H1 (cell line): ENCODE data around the gene SFMBT2. TPM values are rescaled to one million over a fixed set of nuclear protein-coding genes. Genes with fewer than 3 reads are reported as not detected.

Experiments used
- CTCF ChIA-PET: fragments of 300-600 bp; sonication (Branson Sonifier 250); formaldehyde crosslinking; loops from one replicate; lab custom pipeline; 2021; ENCODE audit not compliant: partially characterized antibody; lab: Charles Lee
- POLR2A ChIA-PET: fragments of 300-600 bp; sonication (Branson Sonifier 250); formaldehyde crosslinking; loops from one replicate; lab custom pipeline; 2021; ENCODE audit warnings: inconsistent platforms; ENCODE audit not compliant: partially characterized antibody; lab: Charles Lee
- DNase-seq, 2 experiments: peaks; one replicate each; pipeline versions ENCODE4 v3.0.0 to v3.0.0-alpha.2; 2010 to 2022; ENCODE audit warnings: low spot score in 2 of 2, low read depth in 1 of 2, mixed read lengths in 1 of 2
- FAIRE-seq: peaks from 2 replicates; lab custom pipeline; 2011; peaks lifted over from hg19 to GRCh38; lab: Jason Lieb, UNC
- H2AFZ ChIP-seq: 2 replicates; pipeline ENCODE4 v1.8.1; 2012; ENCODE audit warnings: low read length, inconsistent platforms
- H2AK5ac ChIP-seq: 2 replicates; pipeline ENCODE4 v1.6.1; 2013; ENCODE audit warnings: low read depth, low read length
- H2BK120ac ChIP-seq: replicated peaks from 2 replicates; pipeline ENCODE3; 2013; ENCODE audit warnings: low read depth, low read length, inconsistent platforms
- H2BK12ac ChIP-seq: 2 replicates; pipeline ENCODE4 v1.6.1; 2013; ENCODE audit warnings: low read depth, low read length
- H2BK15ac ChIP-seq: 2 replicates; pipeline ENCODE4 v1.6.1; 2013; ENCODE audit warnings: low read length
- H2BK20ac ChIP-seq: 2 replicates; pipeline ENCODE4 v1.6.1; 2013; ENCODE audit warnings: low read length
- H2BK5ac ChIP-seq: 2 replicates; pipeline ENCODE4 v1.6.1; 2013; ENCODE audit warnings: low read depth, low read length
- H3K14ac ChIP-seq: 2 replicates; pipeline ENCODE4 v1.6.1; 2013; ENCODE audit warnings: inconsistent platforms; ENCODE audit not compliant: insufficient read length
- H3K18ac ChIP-seq: 2 replicates; pipeline ENCODE4 v1.6.1; 2013; ENCODE audit warnings: low read length; ENCODE audit errors: extremely low read depth
- H3K23ac ChIP-seq: 2 replicates; pipeline ENCODE4 v1.6.1; 2013; ENCODE audit warnings: inconsistent platforms; ENCODE audit not compliant: insufficient read length
- H3K23me2 ChIP-seq: 2 replicates; pipeline ENCODE4 v1.6.1; 2013; ENCODE audit warnings: low read depth, low read length
- H3K27ac ChIP-seq: 2 replicates; pipeline ENCODE4 v1.6.1; 2011; ENCODE audit warnings: low read depth, low read length, inconsistent platforms
- H3K27me3 ChIP-seq, 4 experiments: replicated peaks in 1 of 4; 1 replicate in 1 of 4; 2 replicates in 3 of 4; pipeline versions ENCODE4 v1.6.1 to v1.8.1; 2011 to 2013; ENCODE audit warnings: low read length in 3 of 4, mild to moderate bottlenecking in 3 of 4, inconsistent platforms in 2 of 4, mixed read lengths in 2 of 4, moderate library complexity in 1 of 4; ENCODE audit not compliant: control insufficient read depth in 3 of 4, insufficient read depth in 3 of 4; ENCODE audit errors: extremely low read depth in 1 of 4
- H3K36me3 ChIP-seq, 4 experiments: 2 replicates each; pipeline versions ENCODE4 v1.6.1 to v1.8.1; 2011 to 2013; ENCODE audit warnings: mild to moderate bottlenecking in 4 of 4, low read length in 3 of 4, moderate library complexity in 2 of 4, control low read depth in 1 of 4, inconsistent platforms in 1 of 4; ENCODE audit not compliant: insufficient read depth in 4 of 4, control insufficient read depth in 2 of 4
- H3K4ac ChIP-seq: replicated peaks from 2 replicates; pipeline ENCODE3; 2013; ENCODE audit warnings: low read length, low read depth, mixed read lengths, inconsistent platforms; ENCODE audit not compliant: insufficient read length
- H3K4me1 ChIP-seq, 4 experiments: replicated peaks in 1 of 4; 1 replicate in 1 of 4; 2 replicates in 3 of 4; pipeline versions ENCODE4 v1.6.1 to v1.8.1; 2011 to 2013; ENCODE audit warnings: low read length in 3 of 4, inconsistent platforms in 2 of 4, mixed read lengths in 1 of 4; ENCODE audit not compliant: insufficient read depth in 4 of 4, control insufficient read depth in 3 of 4
- H3K4me2 ChIP-seq, 2 experiments: 2 replicates each; pipeline versions ENCODE4 v1.6.1 to v1.8.1; 2011 to 2013; ENCODE audit warnings: low read depth in 2 of 2, low read length in 2 of 2, control low read depth in 1 of 2, inconsistent platforms in 1 of 2, mild to moderate bottlenecking in 1 of 2; ENCODE audit not compliant: insufficient read depth in 1 of 2
- H3K4me3 ChIP-seq, 4 experiments: fragments of 200-600, 300-600 bp in 1 of 4; sonication (generic), shearing (Covaris generic), sonication (Bioruptor Twin) in 1 of 4; 2 replicates each; pipeline versions ENCODE4 v1.5.1 to v1.8.1; 2011 to 2016; ENCODE audit warnings: low read length in 4 of 4, low read depth in 3 of 4, control low read depth in 2 of 4, inconsistent platforms in 2 of 4, mild to moderate bottlenecking in 2 of 4, mixed read lengths in 1 of 4, moderate library complexity in 1 of 4; ENCODE audit not compliant: insufficient read depth in 2 of 4; ENCODE audit errors: extremely low read depth in 1 of 4
- H3K56ac ChIP-seq: replicated peaks from 2 replicates; pipeline ENCODE3; 2013; ENCODE audit warnings: low read depth, mild to moderate bottlenecking, mixed read lengths, low read length, inconsistent platforms; ENCODE audit not compliant: insufficient read length
- H3K79me1 ChIP-seq: 2 replicates; pipeline ENCODE4 v1.6.1; 2013; ENCODE audit warnings: low read depth, low read length, control low read depth
- H3K79me2 ChIP-seq, 2 experiments: 2 replicates each; pipeline versions ENCODE4 v1.6.1 to v1.8.1; 2012 to 2013; ENCODE audit warnings: low read length in 2 of 2, mild to moderate bottlenecking in 2 of 2, inconsistent platforms in 1 of 2; ENCODE audit not compliant: insufficient read depth in 2 of 2, control insufficient read depth in 1 of 2
- H3K9ac ChIP-seq, 4 experiments: replicated peaks in 1 of 4; 1 replicate in 1 of 4; 2 replicates in 3 of 4; pipeline versions ENCODE4 v1.6.1 to v1.8.1; 2011 to 2013; ENCODE audit warnings: low read depth in 3 of 4, low read length in 3 of 4, control low read depth in 2 of 4, mild to moderate bottlenecking in 2 of 4, moderate library complexity in 2 of 4, inconsistent platforms in 1 of 4; ENCODE audit errors: extremely low read depth in 1 of 4
- H3K9me3 ChIP-seq, 2 experiments: 2 replicates each; pipeline versions ENCODE4 v1.6.1 to v1.8.1; 2012 to 2013; ENCODE audit warnings: mild to moderate bottlenecking in 2 of 2, moderate library complexity in 2 of 2, control low read depth in 1 of 2, inconsistent platforms in 1 of 2, low read depth in 1 of 2, low read length in 1 of 2, mixed read lengths in 1 of 2; ENCODE audit not compliant: insufficient read depth in 2 of 2
- H4K20me1 ChIP-seq, 2 experiments: replicated peaks in 1 of 2; 2 replicates each; pipeline versions ENCODE3 to v1.8.1; 2011 to 2013; ENCODE audit warnings: inconsistent platforms in 2 of 2, low read length in 2 of 2, mild to moderate bottlenecking in 1 of 2; ENCODE audit not compliant: insufficient read depth in 2 of 2, control insufficient read depth in 1 of 2
- H4K5ac ChIP-seq: 2 replicates; pipeline ENCODE4 v1.6.1; 2013; ENCODE audit warnings: low read length, low read depth, mixed read lengths, inconsistent platforms; ENCODE audit not compliant: insufficient read length
- H4K8ac ChIP-seq: 2 replicates; pipeline ENCODE4 v1.8.0; 2013; ENCODE audit warnings: mild to moderate bottlenecking, moderate library complexity, low read length, inconsistent platforms; ENCODE audit not compliant: insufficient read depth; ENCODE audit errors: extremely low read depth
- H4K91ac ChIP-seq: replicated peaks from 2 replicates; pipeline ENCODE3; 2013; ENCODE audit warnings: low read length, mixed read lengths, inconsistent platforms; ENCODE audit not compliant: insufficient read length
- CBX5 ChIP-seq: fragments of 300-800, 300-1000 bp; sonication (generic); IDR thresholded peaks from 2 replicates; pipeline ENCODE4 v1.7.1; 2016; ENCODE audit warnings: antibody characterized with exemption, low read length, low read depth
- CHD2 ChIP-seq: IDR thresholded peaks from 2 replicates; pipeline ENCODE4 v1.6.1; 2012; ENCODE audit warnings: low read length, improper control_type of control experiment
- GTF2F1 ChIP-seq: IDR thresholded peaks from 2 replicates; pipeline ENCODE4 v1.6.1; 2012; ENCODE audit warnings: low read depth, low read length, improper control_type of control experiment, borderline replicate concordance
- HDAC6 ChIP-seq: IDR thresholded peaks from one replicate; pipeline ENCODE4 v1.7.1; 2012; ENCODE audit warnings: low read depth, mild to moderate bottlenecking, inconsistent platforms, low read length, moderate library complexity
- JUN ChIP-seq: IDR thresholded peaks from 2 replicates; pipeline ENCODE4 v1.6.1; 2011; ENCODE audit warnings: low read depth, mild to moderate bottlenecking, improper control_type of control experiment, low read length
- RAD21 ChIP-seq, 2 experiments: IDR thresholded peaks in 1 of 2; conservative IDR thresholded peaks in 1 of 2; 2 replicates each; pipeline ENCODE4 v1.6.1; 2011; ENCODE audit warnings: low read depth in 2 of 2, low read length in 2 of 2, improper control_type of control experiment in 1 of 2, inconsistent platforms in 1 of 2, mild to moderate bottlenecking in 1 of 2, moderate library complexity in 1 of 2
- TEAD4 ChIP-seq: IDR thresholded peaks from 2 replicates; pipeline ENCODE4 v1.6.1; 2012; ENCODE audit warnings: low read depth, low read length, inconsistent platforms, mixed read lengths
- WGBS, 2 experiments: shearing (Covaris generic) in 1 of 2; methylation state at CpG; one replicate each; pipeline versions ENCODE4 v1.1.6 to v1.1.7; 2013 to 2015; ENCODE audit warnings: low lambda C conversion rate in 2 of 2, mixed read lengths in 2 of 2, inconsistent platforms in 1 of 2, low coverage in 1 of 2, missing lambda C conversion rate in 1 of 2; ENCODE audit not compliant: insufficient replicate concordance in 2 of 2, insufficient coverage in 1 of 2, insufficient read length in 1 of 2; ENCODE audit errors: extremely low coverage in 1 of 2, missing lambda C conversion rate in 1 of 2; 5-methylcytosine and 5-hydroxymethylcytosine counted together
- polyA plus RNA-seq, 7 experiments: library from polyadenylated mRNA; depleted of rRNA in 3 of 7; stranded (reverse) in 5 of 7; unstranded in 2 of 7; fragments of >200 nt in 5 of 7; fragments of 200-250 nt in 2 of 7; gene quantifications; 1 replicate in 5 of 7; 2 replicates in 1 of 7; 4 replicates in 1 of 7; pipeline versions ENCODE4 v1.2.1 to v1.2.3, GENCODE V29; 2011 to 2013; ENCODE audit warnings: missing spikeins in 2 of 7, mixed read lengths in 2 of 7
- total RNA-seq: library from RNA; stranded (reverse); fragmentation: NEBNext Ultra II Directional; extraction: Animal tissue kit (Norgen Biotek cat#: 25700); gene quantifications from 2 replicates; pipeline ENCODE4 v1.2.1, GENCODE V29; 2021

Gene SFMBT2
- total and polyA plus RNA-seq, 2 of the 8 experiments (the other 6 are each of a cell fraction or from before 2014, with no cell fraction given): 2.9 to 11.0 TPM

DNA sequence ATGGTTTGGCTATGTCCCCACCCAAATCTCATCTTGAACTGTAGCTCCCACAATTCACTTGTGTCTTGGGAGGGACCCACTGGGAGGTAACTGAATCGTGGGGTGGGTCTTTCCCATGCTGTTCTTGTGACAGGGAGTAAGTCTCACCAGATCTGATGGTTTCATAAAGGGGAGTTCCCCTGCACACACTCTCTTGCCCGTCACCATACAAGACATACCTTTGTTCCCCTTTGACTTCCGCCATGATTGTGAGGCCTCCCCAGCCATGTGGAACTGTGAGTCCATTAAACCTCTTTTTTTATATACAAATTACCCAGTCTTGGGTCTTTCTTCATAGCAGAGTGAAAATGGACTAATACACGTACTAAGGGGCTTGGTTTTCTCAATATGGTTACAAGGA is 106.7 kb downstream of the SFMBT2 start:
- ChIA-PET POLR2A (no interaction called here), CTCF (interaction anchor here (1.5 kb wide), 1 partner anchor 45 kb away, joined by 4 read pairs; no protein-coding TSS in a partner anchor)
- Histone ChIP-seq H3K79me1 (peaks cover 2% of the 10 kb centered on the region; the same call in 1 of the 2 replicates), H3K9ac (no peak overlapping the region), H4K91ac (no peak overlapping the region), H3K4me1 (peaks cover 0 to 11% (median 2%) of the 10 kb centered on the region in 4 experiments; a peak in 4 of 7 replicates), H2BK15ac (no peak overlapping the region), H3K9me3 (no peaks in the 10 kb centered on the region), H3K18ac (no peak overlapping the region), H2BK20ac (no peak overlapping the region), H3K27ac (no peak overlapping the region), H3K4me2 (no peak overlapping the region), H2BK12ac (no peak overlapping the region), H3K56ac (no peak overlapping the region), H3K27me3 (no peaks in the 10 kb centered on the region), H4K8ac (no peak overlapping the region), H3K4me3 (no peak overlapping the region), H3K79me2 (peaks cover 0 to 9% of the 10 kb centered on the region in 2 experiments; a peak in 1 of 4 replicates), H3K23ac (no peak overlapping the region), H4K20me1 (peaks cover 0 to 3% of the 10 kb centered on the region in 2 experiments), H3K4ac (no peak overlapping the region), H4K5ac (no peak overlapping the region), H3K14ac (no peak overlapping the region), H2BK120ac (no peak overlapping the region), H2AK5ac (no peak overlapping the region), H2BK5ac (no peak overlapping the region), H2AFZ (no peak overlapping the region), H3K23me2 (no peaks in the 10 kb centered on the region), H3K36me3 (no peaks in the 10 kb centered on the region)
- FAIRE-seq: no peak
- 94% methylated on average over 4 of the region's 4 CpGs; no CpG with 5 or more reads in 1 of the 2 experiments for WGBS, 2 experiments
- no peak for DNase-seq
- TF ChIP-seq TEAD4 (no peak), GTF2F1 (no peak), CHD2 (no peak), CBX5 (no peak), HDAC6 (no peak), JUN (no peak), RAD21 (IDR thresholded peaks at IDR 0.05 in 1 of 2, conservative IDR thresholded peaks at IDR 0.05 in 1 of 2; ENCODE audit: low read depth in 2 of 2, low read length in 2 of 2) (no peak)
